ENCODE measurements around the gene NFIB. TPM values are rescaled to one million over a fixed set of nuclear protein-coding genes. Genes with fewer than 3 reads are reported as not detected.

The NFIB gene
- total RNA-seq, 4 donors from 2014 or later: 61.0 to 68.3 (median 65.4) TPM

GRCh38 chr9:14316602-14317300 is 2.8 kb upstream of the NFIB start:
- H3K36me3 ChIP-seq: no peaks in the 10 kb centered on the region
- TF ChIP-seq POLR2AphosphoS5 (IDR thresholded peaks at IDR 0.05): no peak
- TF ChIP-seq POLR2A (IDR thresholded peaks at IDR 0.05): no peak
- TF ChIP-seq CTCF (IDR thresholded peaks at IDR 0.05): no peak
- TF ChIP-seq EP300 (IDR thresholded peaks at IDR 0.05): no peak
- ATAC-seq: no peak
- peak overlapping the region; percentile 52 to 100 (median 99) for H3K27ac ChIP-seq
- WGBS, 2 donors (ENCODE audit: low coverage in 1 of 2): 16 to 21% methylated on average over 6 to 7 of the region's 8 CpGs
- H3K4me3 ChIP-seq: peak overlapping the region; percentile 66 to 95
- peaks cover 10 to 64% (median 22%) of the 10 kb centered on the region in 3 donors for H3K4me1 ChIP-seq
- H3K27me3 ChIP-seq: no peaks in the 10 kb centered on the region
- no peaks in the 10 kb centered on the region for H3K9me3 ChIP-seq

- peaks cover 10 to 64% (median 19%) of the 10 kb centered on the region in 3 donors for H3K4me1 ChIP-seq
- H3K27ac ChIP-seq: peak overlapping the region; percentile 52 to 100 (median 99)
- no peaks in the 10 kb centered on the region for H3K27me3 ChIP-seq
Measured at GRCh38 chr9:14315875-14316601, 2.1 kb upstream of the NFIB start.

GRCh38 chr9:14314929-14315874 is 1.3 kb upstream of the NFIB start:
- Histone ChIP-seq H3K27me3 (no peaks in the 10 kb centered on the region), H3K4me1 (peaks cover 3 to 64% (median 15%) of the 10 kb centered on the region in 3 donors), H3K36me3 (no peaks in the 10 kb centered on the region), H3K27ac (peak overlapping the region; percentile 71 to 100 (median 99)), H3K4me3 (peak overlapping the region; percentile 95 to 96), H3K9me3 (no peaks in the 10 kb centered on the region)
- TF ChIP-seq CTCF (IDR thresholded peaks at IDR 0.05): peak in 2 of 4 experiments; percentile 25 to 29
- TF ChIP-seq EP300 (IDR thresholded peaks at IDR 0.05): no peak
- peak; percentile 68 to 72 for TF ChIP-seq POLR2A (IDR thresholded peaks at IDR 0.05)
- TF ChIP-seq POLR2AphosphoS5 (IDR thresholded peaks at IDR 0.05): peak; percentile 74
- 0% methylated on average over 3 of the region's 109 CpGs; no CpG with 5 or more reads in 1 of the 2 donors for WGBS, 2 donors (ENCODE audit: low coverage in 1 of 2)
- peak; percentile 80 for ATAC-seq

More at GRCh38 chr9:14315875-14316601, 2.1 kb upstream of the NFIB start:
- TF ChIP-seq POLR2A (IDR thresholded peaks at IDR 0.05): no peak
- TF ChIP-seq POLR2AphosphoS5 (IDR thresholded peaks at IDR 0.05): peak; percentile 41
- Histone ChIP-seq H3K9me3 (no peaks in the 10 kb centered on the region), H3K36me3 (no peaks in the 10 kb centered on the region), H3K4me3 (peak overlapping the region; percentile 66 to 95)
- WGBS, 2 donors (ENCODE audit: low coverage in 1 of 2): 0 to 2% methylated on average over 1 to 15 of the region's 42 CpGs
- peak; percentile 1 for ATAC-seq

- Histone ChIP-seq H3K36me3 (no peaks in the 10 kb centered on the region), H3K4me1 (peaks cover 0 to 62% (median 15%) of the 10 kb centered on the region in 3 donors), H3K27me3 (no peaks in the 10 kb centered on the region), H3K9me3 (no peaks in the 10 kb centered on the region), H3K4me3 (peak overlapping the region; percentile 95 to 96), H3K27ac (peak overlapping the region; percentile 71 to 100 (median 99))
- WGBS, 2 donors (ENCODE audit: low coverage in 1 of 2): 0 to 1% methylated on average over 11 to 13 of the region's 21 CpGs
- TF ChIP-seq CTCF (IDR thresholded peaks at IDR 0.05) (no peak), POLR2AphosphoS5 (IDR thresholded peaks at IDR 0.05) (peak; percentile 84), POLR2A (IDR thresholded peaks at IDR 0.05) (peak; percentile 47 to 50)
- ATAC-seq: peak; percentile 73
Measured at GRCh38 chr9:14314424-14314928, 535 bp upstream of the NFIB start.

All from gastroesophageal sphincter (tissue), 4 donors.